GM12873 (cell line): ENCODE measurements around the gene AFF3.

Experiments used
- CTCF ChIP-seq: IDR thresholded peaks from 2 replicates; pipeline ENCODE4 v1.5.1; 2012; ENCODE audit warnings: low read depth, mild to moderate bottlenecking, moderate library complexity, low read length, control low read depth; ENCODE audit not compliant: insufficient read depth; ENCODE audit errors: missing control alignments

Gene AFF3

GRCh38 chr2:99957332-99958133 is 184.9 kb downstream of the AFF3 start:
- TF ChIP-seq CTCF, result no peak

DNA sequence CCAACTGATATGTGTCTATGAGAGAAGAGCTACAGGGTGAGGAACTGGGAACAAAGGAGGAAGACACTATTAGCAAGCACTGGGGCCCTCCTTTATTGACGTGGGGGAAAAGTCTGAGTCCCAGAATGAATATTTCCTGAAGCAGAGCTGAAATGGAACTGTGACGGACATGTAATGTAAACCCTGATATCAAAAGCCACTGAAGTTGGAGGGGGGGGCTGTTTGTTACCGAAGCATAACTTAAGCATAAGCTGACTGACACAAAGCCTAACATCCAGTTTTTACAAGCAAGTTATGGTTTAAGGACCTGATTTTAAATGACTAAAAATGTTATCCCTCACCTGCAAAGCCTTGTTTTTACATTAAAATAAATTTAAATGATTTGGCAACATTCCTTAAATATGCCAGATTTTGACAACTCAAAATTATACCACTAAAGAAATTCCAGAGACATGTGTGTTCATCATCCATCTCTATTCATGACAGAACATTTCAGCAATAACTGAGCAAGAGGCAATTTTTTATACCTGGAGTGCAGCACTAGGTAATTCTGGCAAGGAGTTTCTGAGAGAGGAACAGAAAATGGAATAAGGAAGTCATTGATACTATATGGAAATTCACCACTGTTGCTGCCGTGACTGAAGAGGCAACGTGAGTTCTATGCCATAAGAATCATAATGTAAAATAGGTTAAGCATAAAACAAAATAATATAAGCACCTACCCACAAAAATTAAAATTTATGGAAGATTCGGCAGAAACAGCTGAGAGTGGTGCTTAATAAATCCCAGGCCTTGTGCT is 186.0 kb downstream of the AFF3 start:
- TF ChIP-seq CTCF, result no peak

GRCh38 chr2:99953750-99954149 is 188.6 kb downstream of the AFF3 start:
- no peak for TF ChIP-seq CTCF

DNA sequence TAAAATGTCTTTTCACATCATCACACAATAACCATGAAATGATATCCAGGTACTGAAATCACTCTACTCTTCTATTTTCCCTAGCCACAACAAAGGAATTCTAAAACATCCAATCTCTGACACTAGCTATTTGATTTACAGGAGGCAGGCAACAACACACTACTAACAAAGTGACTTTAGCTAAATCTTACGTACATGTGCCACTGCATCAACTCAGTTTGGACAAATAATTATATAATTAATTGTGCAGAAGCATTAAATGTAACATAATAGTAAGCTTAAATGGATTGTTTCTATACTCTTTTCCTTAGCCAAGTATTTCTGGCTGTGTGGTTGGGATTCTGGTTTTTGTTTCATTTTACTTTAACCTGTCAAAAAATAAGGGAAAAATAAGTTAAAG is 192.4 kb downstream of the AFF3 start:
- no peak for TF ChIP-seq CTCF

DNA sequence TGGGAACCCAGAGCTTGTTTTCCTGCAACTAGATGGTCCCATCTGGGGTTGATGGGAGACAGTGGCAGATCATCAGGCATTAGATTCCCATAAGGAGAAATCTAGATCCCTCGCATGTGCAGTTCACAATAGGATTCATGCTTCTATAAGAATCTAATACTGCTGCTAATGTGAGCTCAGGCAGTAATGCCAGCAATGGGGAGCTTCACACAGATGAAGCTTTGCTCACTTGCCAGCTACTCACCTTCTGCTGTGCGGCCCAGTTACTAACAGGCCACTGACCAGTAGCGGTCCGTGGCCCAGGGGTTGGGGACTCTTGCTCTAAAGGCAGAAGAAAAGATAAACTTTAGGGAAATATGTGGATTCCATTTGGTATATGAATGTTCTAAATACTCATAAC is 192.9 kb downstream of the AFF3 start:
- TF ChIP-seq CTCF, result no peak

DNA sequence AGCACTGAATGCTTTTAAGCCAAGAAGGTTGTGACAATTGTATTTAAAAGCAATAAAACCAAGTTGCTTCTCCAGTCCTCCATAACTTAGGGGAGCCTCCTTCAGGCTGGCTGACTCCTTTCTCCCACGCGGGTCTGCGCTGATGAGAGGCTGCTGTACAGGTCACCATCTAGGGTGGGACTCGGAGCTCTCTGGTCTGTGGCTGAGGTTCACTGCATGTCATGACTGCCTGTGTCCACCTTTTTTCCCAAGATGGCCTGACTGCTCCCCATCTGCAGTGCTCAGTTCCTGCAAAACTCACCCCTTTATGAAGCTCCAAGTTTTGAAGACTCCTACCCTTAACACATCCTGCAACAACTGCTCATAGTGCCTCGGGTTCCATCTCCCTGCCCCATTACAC is 194.4 kb downstream of the AFF3 start:
- TF ChIP-seq CTCF, result no peak

- no peak for TF ChIP-seq CTCF
These were observed 198.4 kb downstream of the AFF3 start for GRCh38 chr2:99944019-99944418.
